GM18519 (cell line): ENCODE measurements around the gene ARMH3.

Experiments
- ATAC-seq: cut with Tn5 transposase; IDR thresholded peaks from one replicate; pipeline ENCODE4 v1.9.1; 2021; ENCODE audit warnings: mild to moderate bottlenecking, moderate library complexity; ENCODE audit not compliant: unreplicated experiment, low FRiP score

ARMH3 gene

DNA sequence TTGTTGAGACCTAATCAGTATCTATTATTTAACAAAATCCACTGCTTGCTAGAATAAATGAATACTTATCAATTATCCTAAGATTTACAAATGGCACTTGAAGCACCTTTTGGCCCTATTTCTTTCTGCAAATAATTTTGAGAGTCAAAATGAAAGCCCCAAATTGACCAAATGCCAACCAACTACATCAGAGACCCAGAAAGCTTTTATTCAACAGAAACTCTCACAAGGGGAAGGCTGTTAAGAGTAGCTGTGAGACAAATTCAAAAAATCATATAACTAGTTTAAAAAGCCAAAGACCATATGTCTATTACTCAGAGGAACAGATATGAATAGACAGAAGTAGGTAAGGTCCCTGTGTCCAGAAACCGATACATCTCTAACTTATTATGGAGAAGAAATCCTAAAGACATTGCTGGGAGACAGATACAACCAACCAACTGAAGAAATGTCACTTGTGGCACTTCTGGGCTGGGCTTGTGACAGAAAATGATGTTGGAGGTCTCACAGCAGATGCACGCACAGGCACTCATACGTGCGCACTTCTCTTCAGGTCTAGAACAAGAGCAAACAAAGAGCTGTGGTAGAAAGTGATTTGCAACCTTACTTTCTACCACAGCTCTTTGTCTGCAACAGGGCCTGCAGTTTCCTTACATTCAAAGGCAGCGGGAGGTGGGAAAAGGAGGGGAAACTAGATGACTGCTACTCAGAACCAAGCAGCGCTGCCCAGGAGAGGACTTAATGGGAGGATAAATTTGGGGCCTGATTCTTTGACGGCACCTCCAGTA lies 153.7 kb downstream of the ARMH3 start:
- ATAC-seq = no peak

DNA sequence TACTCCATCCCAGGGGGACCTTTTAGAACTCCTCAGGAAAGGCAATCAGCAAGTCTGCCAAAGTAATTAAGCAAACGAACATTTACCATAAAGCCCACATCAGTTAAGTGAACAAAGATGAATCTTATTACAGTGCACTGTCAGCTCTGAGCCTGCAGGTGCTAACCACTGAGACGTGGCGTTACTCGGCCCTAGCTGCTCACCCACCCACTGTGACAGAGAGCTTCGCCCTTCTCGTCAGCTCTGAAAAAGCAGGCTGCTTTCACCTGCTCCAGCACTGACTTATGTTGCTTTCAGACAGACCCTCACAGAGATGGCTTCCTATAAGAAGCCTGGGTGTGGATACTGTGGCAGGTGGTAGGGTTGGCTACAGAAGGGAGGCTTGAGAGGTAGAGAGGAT lies 154.6 kb downstream of the ARMH3 start:
- ATAC-seq = no peak

DNA sequence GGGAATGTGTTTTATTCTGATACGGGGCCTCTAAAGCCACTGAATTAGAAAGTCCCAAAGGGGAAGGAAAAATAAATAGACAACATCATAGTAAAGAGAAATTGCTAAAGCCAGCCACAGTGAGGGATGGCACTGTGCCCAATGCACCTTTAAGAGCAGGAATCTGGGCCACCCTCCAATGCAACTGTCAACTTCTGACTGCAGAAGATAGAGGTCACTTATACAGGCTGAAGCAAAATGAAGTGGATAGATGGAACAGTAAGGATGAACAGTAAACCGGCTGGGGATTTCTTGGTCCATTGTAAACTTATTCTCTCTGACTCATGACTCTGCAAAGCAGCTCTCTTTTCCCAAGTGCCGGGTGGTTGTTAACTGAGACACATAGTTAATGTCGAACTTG lies 158.3 kb downstream of the ARMH3 start:
- ATAC-seq = no peak

DNA sequence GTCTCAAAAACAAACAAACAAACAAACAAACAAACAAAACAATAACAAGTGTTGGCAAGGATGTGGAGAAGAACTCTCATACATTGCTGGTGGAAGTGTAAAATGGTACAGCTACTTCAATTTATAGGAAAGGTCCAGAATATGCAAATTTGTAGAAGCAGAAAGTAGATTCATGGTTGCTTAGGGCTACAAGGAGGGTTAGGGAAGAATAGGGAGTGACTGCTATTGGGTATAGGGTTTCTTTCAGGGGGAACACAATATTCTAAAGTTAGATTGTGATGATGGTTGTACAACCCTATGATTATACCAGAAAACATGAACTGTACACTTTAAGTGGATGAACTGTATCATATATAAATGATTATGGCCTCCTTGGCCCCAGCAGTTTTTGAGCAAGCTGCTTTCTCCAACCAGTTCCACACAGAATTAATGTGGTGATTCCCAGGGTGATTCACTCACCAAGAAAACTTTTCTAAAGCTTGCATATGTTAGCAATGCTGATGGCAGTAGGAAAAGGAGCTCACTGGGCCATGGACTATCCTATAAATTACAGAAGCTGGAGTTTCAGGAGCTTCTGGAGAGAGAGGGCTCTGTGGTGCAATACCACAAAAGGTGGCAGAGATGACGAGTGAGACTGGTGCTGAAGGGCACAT lies 159.6 kb downstream of the ARMH3 start:
- ATAC-seq = no peak

DNA sequence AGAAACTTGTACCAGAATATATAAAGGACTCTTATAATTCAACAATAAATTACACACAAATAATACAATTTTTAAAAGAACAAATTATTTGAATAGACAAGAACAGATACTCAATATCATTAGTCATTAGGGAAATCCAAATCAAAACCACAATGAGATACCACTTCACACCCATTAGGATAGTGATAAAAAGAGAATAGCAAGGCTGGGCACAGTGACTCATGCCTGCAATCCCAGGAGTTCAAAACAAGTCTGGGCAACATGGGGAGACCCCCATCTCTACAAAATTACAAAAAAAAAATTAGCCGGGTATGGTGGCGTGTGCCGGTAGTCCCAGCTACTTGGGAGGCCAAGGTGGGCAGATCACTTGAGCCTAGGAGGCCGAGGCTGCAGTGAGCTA lies 160.2 kb downstream of the ARMH3 start:
- no peak for ATAC-seq

DNA sequence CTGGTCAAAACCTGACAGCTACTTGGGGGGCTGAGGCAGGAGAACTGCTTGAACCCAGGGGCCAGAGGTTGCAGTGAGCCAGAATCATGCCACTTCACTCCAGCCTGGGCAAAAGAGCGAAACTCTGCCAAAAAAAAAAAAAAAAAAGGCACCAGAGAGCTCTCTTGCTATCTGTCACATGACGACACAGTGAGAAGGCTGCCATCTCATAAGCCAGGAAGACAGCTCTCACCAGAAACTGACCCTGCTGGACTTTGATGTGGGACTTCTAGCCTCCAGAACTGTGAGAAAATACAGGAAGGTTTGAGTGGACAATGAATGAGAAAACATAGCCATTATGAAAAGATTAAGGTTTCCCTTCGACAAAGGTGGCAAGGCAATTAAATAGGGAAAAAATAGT lies 161.2 kb downstream of the ARMH3 start:
- no peak for ATAC-seq

DNA sequence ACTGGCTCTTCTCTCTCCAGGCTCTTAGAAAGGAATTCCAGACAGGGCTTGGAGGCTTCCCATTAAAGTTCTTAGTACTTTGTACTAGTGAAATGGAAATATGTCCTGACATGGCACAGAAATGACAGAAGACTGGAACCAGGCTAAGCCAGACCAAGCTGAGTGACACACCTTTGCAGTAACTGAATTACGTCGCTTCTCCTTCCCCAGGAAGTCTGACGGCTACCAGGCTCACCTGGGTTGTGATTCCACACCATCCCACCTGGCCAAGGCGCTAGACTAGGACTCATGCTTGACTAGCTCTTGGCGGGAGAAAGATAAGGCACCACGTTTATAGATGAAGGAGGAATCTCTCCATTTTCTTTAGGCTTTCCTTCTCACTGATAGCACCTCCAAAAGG lies 161.7 kb downstream of the ARMH3 start:
- ATAC-seq = no peak

DNA sequence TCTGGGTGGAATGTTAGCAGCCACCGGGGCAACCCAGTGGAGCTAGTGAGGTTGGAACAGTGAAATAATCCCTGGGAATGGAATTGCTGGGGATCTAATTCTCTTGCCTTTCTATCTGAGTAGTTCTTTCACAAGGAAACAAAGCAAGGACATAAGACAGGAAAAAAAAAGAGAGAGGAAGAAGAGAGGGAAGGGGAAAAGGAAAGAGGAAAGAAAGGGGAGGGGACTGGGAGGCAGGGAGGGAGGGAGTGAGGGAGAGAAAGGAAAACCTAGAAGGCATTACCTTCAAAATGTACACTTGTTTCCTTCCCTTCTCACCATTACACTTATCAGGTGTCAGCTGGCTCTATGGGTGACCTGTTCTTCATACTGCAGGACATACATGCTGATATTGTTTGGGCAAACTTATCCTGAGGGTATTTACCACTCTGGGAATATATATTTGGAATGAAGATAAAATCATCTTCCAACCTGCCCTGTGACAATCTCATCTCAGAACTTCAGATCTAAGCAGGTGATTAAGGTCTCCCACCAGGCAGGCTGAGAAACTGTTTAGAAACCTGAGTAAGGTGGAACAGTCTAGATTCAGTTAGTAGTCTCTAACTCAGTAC lies 162.4 kb downstream of the ARMH3 start:
- no peak for ATAC-seq

DNA sequence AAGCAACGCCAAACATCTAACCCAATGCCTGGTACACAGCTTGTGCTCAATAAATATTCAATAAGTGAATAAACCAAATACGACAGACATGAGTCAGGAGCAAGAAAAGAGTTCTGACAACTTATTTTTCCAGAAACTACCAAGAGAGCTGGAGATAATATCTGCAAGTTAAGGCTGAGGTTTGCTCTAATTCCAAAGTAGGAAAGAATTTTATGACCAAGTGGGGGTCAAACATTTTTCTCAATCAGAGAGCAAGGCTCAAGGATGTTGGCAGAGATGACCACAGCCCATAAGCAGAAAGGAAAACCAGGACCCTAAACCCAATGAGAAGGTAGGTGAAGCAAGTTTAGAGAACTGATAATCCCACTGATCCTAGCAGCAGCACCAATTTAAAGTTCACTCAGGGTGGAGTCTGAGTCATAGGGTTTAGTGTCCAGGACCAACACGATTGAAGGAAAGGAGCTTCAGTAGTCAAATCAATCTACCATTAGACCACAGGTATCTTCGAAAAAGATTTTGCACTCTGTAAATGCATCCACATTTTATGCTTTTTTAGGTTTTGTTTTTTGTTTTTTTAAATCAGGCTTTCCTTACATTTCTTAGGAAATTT lies 163.1 kb downstream of the ARMH3 start:
- ATAC-seq = no peak

DNA sequence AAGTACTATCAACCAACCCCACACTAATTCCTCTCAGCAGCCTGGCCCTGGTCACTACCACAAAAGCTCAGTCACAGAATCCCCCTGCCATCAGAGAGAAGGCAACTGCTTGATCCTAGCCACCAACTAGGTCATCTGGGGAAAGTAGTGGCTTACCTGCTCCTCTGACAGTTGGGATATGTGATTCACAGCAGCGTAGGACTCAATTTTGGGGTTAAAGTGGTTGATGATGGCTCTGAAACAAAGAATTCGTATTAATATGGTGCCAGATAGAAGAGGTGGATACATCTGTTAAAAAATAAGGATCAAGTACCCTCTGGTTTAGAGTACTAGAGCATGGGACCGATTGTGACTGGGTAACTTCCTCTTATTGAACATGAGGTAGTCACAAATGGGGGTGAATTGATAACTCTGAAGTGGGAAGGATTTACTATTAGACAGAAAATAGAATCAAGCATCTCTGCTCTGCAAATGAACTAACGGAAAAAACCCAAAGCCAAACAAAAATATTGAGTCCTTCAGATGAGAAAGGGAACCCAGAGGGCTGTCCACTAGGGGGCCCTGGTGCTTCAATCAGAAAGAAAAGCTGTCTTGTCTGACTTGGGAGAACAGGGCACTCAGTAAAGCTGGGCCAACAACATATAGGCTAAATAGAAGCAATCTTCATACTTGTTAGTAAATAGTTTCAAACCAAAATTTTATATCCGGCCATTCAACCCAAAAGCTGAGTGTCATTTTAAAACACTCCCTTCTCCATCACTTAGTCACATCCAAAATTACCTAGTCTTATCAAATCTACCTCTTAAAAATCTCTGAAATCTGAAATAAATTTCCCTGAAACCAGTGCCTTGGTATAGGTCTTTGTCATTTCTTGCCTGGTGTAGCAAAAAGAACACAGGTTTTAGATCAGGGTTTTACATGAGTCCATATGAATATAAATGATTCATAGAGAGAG lies 166.4 kb downstream of the ARMH3 start:
- ATAC-seq = no peak

DNA sequence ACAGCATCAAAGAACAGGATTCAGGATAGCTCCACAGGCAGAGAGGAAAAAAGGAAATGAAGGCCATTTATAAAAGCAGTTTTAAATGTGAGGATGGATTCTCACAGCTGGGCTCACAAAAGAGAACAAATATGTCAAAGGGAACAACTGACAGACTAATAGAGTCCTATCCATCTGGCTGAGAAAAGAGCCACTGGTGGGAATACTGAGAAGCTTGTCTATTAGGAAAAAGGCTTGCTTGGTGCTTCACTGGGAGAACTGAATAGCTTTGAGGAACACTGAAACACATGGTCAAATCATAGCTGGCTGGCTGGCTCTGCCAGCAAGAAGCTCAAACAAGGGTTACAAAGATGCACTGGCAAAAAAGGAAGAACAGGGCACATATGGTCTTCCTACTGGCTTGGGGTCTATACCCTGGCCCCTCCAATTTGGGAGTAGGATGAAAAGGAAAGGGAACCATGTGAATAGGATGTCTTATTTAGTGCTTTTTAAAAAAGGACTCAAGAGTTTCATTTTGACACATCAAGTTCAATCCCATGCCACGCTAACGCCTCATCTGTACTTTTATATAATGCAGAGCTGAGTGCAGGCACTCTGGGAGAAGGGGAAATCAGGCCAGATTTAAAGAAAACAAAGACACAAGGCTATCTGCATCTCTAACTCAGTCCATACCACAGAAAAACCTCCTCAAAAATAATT lies 167.6 kb downstream of the ARMH3 start:
- no peak for ATAC-seq

DNA sequence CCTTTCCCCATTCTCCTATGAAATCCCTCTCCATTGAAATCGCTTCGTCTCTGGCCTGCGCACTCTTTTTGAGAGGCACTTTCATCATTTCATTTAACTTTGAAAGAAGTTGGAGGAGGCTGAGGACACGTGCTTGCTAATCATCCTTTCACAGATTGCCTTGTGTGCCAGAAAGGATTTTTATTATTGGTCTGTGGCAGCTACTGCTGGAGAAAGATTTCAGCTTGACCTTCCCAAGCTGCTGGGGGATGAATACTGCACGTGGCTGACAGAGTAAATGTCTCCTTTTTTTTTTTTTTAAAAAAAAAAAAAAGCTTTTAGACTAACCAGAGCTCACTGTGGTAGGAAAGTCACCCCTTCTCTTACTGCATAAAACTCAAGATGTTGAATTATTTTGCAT lies 168.2 kb downstream of the ARMH3 start:
- no peak for ATAC-seq

DNA sequence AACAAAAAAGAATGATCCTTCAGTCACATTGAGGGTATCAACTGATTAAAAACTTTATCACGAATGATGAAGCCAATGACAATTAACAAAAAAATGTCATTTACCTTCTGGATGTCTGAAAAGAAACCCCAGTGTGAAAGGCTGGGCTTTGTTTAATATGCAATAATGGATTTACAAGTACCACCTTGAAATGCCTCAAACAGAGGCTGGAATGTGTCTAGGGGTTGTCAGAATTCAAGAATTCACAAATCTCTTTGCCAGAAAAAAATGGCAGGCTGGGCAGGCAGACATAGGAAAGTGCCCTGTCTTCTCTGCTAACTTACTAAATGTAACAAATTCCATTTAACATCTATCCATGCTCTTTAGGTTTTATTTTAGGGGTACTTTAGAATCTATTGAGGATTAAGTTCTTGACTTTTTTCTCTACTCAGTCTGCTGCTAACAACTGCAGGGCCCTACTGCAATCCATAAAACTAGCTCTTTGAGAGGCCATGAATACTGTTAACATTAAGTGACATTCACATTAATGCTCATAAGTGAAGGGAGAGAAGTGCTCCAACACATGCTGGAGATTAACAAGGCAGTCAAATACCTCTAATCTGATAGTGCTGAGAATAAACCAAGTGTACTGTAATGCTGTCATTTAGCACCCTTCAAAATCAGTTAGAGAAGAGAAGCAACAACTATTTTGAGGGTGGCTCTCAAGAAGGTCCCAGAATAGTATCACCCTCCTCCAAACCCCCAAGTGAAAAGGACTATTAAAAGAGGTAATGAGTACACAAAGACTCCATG lies 169.3 kb downstream of the ARMH3 start:
- ATAC-seq = no peak

DNA sequence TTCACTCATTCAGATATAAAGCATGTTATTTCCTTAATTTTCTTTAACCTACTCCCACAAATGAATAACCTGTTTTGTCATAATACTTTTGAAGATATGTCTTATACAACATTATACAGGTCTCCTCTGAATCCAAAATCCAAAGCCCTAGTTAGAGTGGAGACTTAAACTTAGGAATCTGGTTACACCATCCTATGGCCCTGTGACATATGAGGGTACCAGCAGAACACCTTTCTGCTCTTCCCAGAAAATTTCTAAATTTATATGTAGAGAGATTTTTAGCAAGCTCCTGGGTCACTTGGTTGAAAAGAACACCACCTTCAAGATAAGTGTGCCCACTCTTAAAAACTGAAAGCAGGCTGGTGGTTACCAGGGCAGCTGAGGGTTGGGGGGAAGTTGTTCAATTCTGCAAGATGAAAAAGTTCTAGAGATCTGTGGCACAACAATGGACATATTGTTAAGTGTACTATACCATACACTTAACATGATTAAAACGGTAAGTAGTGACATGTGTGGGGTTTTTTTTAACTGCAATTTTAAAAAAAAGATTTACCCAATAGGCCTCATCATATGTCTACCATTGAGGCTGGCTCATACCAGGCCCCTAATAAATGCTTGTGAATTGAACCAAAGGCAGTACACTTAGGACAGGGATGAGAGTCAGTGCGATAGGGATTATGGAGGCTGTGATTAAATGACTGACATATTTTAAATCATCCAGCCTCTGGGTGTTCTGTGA lies 174.8 kb downstream of the ARMH3 start:
- no peak for ATAC-seq

DNA sequence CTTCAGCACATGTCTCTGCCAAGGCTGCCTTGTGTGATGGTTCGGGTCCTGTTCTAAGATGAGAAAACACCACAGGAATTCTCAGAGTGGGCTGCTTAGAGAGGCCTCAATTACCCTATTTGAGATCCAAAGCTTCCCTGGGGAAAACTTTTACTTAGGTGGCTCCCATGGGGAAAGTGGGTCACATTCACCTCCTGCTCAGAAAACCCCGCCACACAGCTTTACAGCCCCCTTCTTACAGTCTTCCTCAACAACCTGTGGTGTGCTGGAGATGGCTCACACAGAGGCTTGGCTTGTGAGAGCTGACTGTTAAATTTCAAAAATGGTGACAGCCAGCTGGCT lies 175.8 kb downstream of the ARMH3 start:
- ATAC-seq = no peak

DNA sequence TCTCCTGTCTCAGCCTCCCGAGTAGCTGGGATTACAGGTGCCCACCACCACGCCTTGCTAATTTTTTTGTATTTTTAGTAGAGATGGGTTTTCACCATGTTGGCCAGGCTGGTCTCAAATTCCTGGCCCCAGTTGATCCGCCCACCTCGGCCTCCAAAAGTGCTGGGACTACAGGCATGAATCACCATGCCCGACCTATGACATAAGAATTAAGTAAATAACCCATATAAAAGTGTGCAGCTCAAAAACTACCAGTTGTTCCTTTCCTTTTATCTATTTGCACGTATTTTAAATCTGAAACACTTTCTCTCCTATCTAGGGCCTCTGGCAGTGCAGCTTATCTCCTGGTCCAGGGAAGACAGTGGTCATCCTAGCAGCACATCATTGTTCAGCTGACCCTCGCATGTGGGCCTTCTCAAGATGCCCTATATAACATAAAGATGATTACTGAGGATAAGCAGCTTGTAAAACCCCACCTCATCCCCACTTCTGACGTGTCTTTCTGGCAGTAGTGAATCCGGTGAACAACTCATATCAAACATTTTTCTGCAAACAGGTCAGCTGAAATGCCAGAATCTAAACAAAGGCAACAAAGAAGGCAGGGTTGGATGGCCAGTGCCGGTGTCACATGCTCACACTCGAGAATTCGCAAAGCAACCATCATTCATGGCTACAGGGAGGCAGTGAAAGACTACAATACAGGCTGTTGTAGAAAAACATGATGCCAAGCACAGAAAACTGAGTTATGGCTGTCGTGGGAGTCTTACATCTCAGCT lies 176.3 kb downstream of the ARMH3 start:
- ATAC-seq = no peak

DNA sequence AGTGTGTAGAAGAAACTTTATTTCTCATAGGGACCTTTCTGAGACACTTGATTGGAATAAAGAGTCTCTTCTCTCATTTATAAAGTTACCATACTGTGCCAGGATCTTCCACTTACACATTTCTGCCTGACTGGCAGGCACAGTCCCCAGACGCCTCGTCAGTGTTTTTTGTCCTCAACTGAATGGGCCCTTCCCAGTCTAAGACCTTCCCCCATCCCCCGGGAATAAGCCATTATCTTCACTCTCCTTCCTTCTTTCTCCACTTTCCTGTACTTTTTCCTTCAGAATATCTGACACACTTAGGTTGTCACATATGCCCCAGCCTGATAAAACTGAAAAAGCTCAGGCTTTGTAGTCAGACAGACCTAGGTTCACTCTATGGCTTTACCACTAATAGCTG lies 177.1 kb downstream of the ARMH3 start:
- no peak for ATAC-seq
